ENCODE measurements around the gene BAHCC1. TPM values are rescaled to one million over a fixed set of nuclear protein-coding genes. Genes with fewer than 3 reads are reported as not detected.

Gene BAHCC1
- total RNA-seq, 1 donor from 2014 or later, result 3.4 TPM

DNA sequence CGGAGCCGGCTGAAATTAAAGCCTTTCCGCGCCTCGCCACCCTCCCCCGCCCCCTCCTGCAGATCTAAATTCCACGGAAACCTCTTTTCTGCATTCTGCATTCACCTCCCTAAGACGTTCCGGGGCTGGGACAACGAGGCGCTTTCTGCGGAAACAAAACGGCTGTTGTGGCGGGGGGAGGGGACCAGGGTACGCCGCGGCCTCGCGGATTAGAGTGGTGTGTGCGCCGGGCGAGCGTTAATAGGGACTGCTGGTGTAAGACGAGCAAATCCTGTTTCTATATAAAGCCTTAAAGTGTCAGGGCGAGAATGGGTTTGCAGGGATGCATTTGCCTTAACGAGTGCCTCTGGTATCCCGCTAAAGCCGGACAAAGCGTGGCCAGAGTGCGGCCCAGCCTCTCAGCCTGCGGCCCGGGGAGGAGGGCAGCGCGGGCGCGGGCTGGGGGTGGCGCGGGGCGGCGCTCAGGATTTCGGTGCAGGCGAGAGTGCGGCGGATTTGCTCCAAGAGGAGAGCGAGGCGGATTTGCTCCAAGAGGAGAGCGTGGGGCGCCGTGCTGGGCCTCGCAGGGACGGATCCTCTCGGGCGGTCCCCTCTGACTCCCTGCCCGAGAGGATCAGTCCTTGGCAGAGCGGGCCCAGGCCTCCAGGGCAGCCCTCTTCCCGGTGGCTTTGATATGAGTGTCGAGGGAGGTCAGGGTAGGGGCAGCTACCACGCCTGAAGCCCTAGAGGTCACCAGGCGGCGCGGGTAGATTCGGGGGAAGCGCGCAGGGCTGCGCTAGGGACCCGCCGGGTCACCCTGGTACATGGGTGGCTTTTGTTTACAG lies 5.1 kb downstream of the BAHCC1 start:
- Mint-ChIP-seq H3K36me3 (peaks cover 12% of the 10 kb centered on the region), H3K27ac (peak overlapping the region; percentile 100), H3K4me1 (peaks cover 44% of the 10 kb centered on the region), H3K27me3 (ENCODE audit: insufficient read depth, low read depth) (peaks cover 24% of the 10 kb centered on the region), H3K4me3 (peak overlapping the region; percentile 97), H3K9me3 (peaks cover 2% of the 10 kb centered on the region)
- H3K9me3 ChIP-seq (ENCODE audit: low read depth), result no peaks in the 10 kb centered on the region
- H4K20me1 ChIP-seq (ENCODE audit: low read depth), result peaks cover 82% of the 10 kb centered on the region
- H3K79me2 ChIP-seq (ENCODE audit: low read depth), result peaks cover 82% of the 10 kb centered on the region
- peak overlapping the region; percentile 87 for H3K4me2 ChIP-seq
- peaks cover 48% of the 10 kb centered on the region for H3K4me1 ChIP-seq
- H3K27me3 ChIP-seq, result peaks cover 51% of the 10 kb centered on the region
- peak overlapping the region; percentile 96 for H3K27ac ChIP-seq
- no peak overlapping the region for H2AFZ ChIP-seq (replicated peaks)
- no peaks in the 10 kb centered on the region for H3K36me3 ChIP-seq
- peak; percentile 95 for DNase-seq (ENCODE audit: low spot score)
- no peak overlapping the region for H3K9ac ChIP-seq
- peak overlapping the region; percentile 58 for H3K4me3 ChIP-seq
- TF ChIP-seq EZH2 (IDR thresholded peaks at IDR 0.05) (peak; percentile 21), EZH2phosphoT487 (IDR thresholded peaks at IDR 0.05) (peak; percentile 55)
- TF ChIP-seq, protein P1, sequence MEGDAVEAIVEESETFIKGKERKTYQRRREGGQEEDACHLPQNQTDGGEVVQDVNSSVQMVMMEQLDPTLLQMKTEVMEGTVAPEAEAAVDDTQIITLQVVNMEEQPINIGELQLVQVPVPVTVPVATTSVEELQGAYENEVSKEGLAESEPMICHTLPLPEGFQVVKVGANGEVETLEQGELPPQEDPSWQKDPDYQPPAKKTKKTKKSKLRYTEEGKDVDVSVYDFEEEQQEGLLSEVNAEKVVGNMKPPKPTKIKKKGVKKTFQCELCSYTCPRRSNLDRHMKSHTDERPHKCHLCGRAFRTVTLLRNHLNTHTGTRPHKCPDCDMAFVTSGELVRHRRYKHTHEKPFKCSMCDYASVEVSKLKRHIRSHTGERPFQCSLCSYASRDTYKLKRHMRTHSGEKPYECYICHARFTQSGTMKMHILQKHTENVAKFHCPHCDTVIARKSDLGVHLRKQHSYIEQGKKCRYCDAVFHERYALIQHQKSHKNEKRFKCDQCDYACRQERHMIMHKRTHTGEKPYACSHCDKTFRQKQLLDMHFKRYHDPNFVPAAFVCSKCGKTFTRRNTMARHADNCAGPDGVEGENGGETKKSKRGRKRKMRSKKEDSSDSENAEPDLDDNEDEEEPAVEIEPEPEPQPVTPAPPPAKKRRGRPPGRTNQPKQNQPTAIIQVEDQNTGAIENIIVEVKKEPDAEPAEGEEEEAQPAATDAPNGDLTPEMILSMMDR (IDR thresholded peaks at IDR 0.05), result peak; percentile 22
- peaks cover 72% of the 10 kb centered on the region for H3F3A ChIP-seq (ENCODE audit: low read depth)

DNA sequence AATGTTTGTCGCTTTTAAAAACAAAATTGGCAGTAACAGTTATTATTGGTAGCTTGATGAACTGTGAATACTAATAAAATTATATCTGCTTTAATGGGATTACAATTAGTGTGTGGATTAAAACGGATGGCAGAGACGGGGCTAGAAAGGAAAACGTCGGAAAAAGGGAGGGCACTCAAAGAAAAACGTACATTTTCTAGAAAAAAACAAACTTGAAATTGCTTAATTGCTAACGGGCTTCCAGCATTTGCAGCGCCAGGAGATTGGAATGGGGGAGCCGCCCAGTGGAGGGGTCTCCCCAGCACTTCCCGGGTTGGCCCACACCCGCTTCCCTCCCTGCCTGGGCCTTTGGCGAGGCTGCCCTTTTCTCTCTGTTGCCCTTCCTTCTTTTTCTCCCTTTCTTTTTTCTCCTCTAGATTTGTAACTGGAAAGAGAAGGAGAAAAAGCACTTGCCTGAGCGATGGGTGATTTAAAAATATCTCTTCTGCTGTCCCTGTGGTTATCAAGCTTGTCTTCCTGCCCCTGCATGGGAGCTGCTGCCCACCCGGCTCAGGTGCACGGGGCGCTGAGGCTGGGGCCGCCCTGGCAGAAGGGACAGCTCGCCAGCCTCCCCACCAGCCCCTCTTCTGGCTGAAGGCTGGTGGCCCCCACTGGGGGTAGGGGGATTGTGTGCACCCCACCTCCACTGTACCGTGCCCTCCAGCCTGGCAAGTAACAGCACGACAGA lies 5.9 kb downstream of the BAHCC1 start:
- H3K27ac ChIP-seq, result peak overlapping the region; percentile 96
- H3K79me2 ChIP-seq (ENCODE audit: low read depth), result peaks cover 82% of the 10 kb centered on the region
- TF ChIP-seq EZH2phosphoT487 (IDR thresholded peaks at IDR 0.05), result no peak
- TF ChIP-seq, protein P1 (IDR thresholded peaks at IDR 0.05), result no peak
- TF ChIP-seq EZH2 (IDR thresholded peaks at IDR 0.05), result no peak
- Mint-ChIP-seq H3K27me3 (ENCODE audit: insufficient read depth, low read depth) (peaks cover 24% of the 10 kb centered on the region), H3K4me1 (peaks cover 51% of the 10 kb centered on the region), H3K27ac (peak overlapping the region; percentile 100), H3K9me3 (peaks cover 2% of the 10 kb centered on the region), H3K4me3 (peak overlapping the region; percentile 97), H3K36me3 (peaks cover 12% of the 10 kb centered on the region)
- H3K9ac ChIP-seq, result no peak overlapping the region
- H3K36me3 ChIP-seq, result no peaks in the 10 kb centered on the region
- H3K4me2 ChIP-seq, result peak overlapping the region; percentile 87
- peaks cover 64% of the 10 kb centered on the region for H3F3A ChIP-seq (ENCODE audit: low read depth)
- no peak for DNase-seq (ENCODE audit: low spot score)
- H4K20me1 ChIP-seq (ENCODE audit: low read depth), result peaks cover 82% of the 10 kb centered on the region
- H2AFZ ChIP-seq (replicated peaks), result no peak overlapping the region
- H3K4me1 ChIP-seq, result peaks cover 55% of the 10 kb centered on the region
- H3K27me3 ChIP-seq, result peaks cover 51% of the 10 kb centered on the region
- peak overlapping the region; percentile 58 for H3K4me3 ChIP-seq
- no peaks in the 10 kb centered on the region for H3K9me3 ChIP-seq (ENCODE audit: low read depth)

DNA sequence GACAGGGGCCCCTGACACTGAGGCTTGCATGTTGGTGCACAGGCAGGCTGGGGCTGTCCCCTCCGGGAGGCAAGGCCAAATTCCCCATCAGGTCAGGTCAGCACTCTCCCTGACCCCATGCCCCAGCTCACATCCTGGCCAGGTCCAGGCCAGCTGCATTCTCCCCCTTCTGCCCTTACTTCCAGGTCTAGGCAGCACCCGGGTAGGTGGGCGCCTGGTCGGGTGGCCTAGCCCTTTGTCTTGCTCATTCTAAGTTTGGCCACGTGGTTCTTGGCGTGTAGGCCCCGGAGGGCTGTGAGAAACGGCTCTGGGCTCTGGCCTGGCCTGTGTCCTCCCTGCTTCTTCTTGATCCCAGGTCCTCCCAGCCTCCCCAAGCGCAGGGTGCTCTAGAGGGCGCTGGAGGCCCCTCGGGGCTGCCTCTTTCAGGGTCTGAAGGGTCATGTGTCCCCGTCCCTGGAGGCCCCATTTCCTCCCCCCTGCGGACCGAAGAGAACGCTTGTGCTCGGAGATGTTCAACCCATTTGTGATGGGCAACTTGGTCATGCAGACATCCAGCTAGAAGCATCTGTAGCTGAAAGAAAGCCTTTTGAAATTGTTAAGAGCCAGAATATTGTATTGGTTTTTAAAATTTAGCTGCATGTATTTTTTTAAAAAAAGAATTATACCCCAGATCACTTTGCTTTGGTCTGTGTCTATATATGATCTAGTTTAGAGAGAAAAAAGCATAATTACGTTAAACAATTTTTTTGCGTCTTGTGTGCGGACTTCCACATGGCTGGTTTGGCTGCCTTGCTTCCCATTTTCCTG lies 6.7 kb downstream of the BAHCC1 start:
- peak overlapping the region; percentile 87 for H3K4me2 ChIP-seq
- Mint-ChIP-seq H3K4me3 (peak overlapping the region; percentile 97), H3K36me3 (peaks cover 12% of the 10 kb centered on the region), H3K4me1 (peaks cover 51% of the 10 kb centered on the region), H3K27ac (peak overlapping the region; percentile 97), H3K9me3 (peaks cover 2% of the 10 kb centered on the region), H3K27me3 (ENCODE audit: insufficient read depth, low read depth) (peaks cover 24% of the 10 kb centered on the region)
- DNase-seq (ENCODE audit: low spot score), result peak; percentile 69
- peaks cover 51% of the 10 kb centered on the region for H3K27me3 ChIP-seq
- H3K4me1 ChIP-seq, result peaks cover 55% of the 10 kb centered on the region
- H3K79me2 ChIP-seq (ENCODE audit: low read depth), result peaks cover 74% of the 10 kb centered on the region
- no peak overlapping the region for H3K9ac ChIP-seq
- no peak overlapping the region for H2AFZ ChIP-seq (replicated peaks)
- no peaks in the 10 kb centered on the region for H3K9me3 ChIP-seq (ENCODE audit: low read depth)
- H3K4me3 ChIP-seq, result no peak overlapping the region
- peaks cover 87% of the 10 kb centered on the region for H4K20me1 ChIP-seq (ENCODE audit: low read depth)
- TF ChIP-seq, protein P1 (IDR thresholded peaks at IDR 0.05), result peak; percentile 55
- no peak for TF ChIP-seq EZH2 (IDR thresholded peaks at IDR 0.05)
- no peak overlapping the region for H3K27ac ChIP-seq
- no peaks in the 10 kb centered on the region for H3K36me3 ChIP-seq
- H3F3A ChIP-seq (ENCODE audit: low read depth), result peaks cover 57% of the 10 kb centered on the region

Data from neural progenitor cell (in vitro differentiated cells).